ENCODE data around the gene NFATC3.

DNA sequence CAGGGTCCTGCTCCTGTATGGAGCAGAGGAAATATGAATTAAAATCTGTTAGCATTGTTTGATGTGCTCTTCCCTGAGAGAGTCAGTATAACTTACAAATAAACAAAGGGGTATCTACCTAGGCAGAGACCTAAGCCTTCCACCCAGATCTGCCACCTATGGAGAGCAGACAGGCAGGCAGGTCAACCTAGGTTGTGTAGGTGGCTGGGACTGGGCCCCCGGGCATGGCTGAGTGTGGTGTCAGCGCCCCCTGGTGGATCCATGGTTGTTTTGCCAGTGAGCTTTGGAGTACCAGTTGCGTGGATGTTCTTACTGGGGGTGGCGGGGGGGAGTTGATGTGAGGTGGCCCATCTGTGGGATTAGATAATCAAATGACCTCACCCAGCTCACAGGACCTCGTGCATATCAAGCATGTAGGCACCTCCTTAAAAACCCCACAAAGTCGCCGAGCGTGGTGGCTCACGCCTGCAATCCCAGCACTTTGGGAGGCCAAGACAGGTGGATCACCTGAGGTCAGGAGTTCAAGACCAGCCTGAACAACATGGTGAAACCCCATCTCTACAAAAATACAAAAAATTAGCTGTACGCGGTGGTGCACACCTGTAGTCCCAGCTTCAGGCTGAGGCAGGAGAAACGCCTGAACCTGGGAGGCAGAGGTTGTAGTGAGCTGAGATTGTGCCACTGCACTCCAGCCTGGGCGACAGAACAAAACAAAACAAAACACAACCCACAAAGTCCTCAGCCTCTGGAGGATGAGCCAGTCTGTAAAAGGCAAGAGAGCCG lies 44.5 kb upstream of the NFATC3 start:
- TF ChIP-seq, protein P1, sequence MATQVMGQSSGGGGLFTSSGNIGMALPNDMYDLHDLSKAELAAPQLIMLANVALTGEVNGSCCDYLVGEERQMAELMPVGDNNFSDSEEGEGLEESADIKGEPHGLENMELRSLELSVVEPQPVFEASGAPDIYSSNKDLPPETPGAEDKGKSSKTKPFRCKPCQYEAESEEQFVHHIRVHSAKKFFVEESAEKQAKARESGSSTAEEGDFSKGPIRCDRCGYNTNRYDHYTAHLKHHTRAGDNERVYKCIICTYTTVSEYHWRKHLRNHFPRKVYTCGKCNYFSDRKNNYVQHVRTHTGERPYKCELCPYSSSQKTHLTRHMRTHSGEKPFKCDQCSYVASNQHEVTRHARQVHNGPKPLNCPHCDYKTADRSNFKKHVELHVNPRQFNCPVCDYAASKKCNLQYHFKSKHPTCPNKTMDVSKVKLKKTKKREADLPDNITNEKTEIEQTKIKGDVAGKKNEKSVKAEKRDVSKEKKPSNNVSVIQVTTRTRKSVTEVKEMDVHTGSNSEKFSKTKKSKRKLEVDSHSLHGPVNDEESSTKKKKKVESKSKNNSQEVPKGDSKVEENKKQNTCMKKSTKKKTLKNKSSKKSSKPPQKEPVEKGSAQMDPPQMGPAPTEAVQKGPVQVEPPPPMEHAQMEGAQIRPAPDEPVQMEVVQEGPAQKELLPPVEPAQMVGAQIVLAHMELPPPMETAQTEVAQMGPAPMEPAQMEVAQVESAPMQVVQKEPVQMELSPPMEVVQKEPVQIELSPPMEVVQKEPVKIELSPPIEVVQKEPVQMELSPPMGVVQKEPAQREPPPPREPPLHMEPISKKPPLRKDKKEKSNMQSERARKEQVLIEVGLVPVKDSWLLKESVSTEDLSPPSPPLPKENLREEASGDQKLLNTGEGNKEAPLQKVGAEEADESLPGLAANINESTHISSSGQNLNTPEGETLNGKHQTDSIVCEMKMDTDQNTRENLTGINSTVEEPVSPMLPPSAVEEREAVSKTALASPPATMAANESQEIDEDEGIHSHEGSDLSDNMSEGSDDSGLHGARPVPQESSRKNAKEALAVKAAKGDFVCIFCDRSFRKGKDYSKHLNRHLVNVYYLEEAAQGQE (IDR thresholded peaks at IDR 0.05; ENCODE audit: low read depth): no peak
- no peak for TF ChIP-seq EP300 (IDR thresholded peaks at IDR 0.05; ENCODE audit: borderline replicate concordance)
